Measurements from ENCODE around the gene AGPAT3. TPM values are rescaled to one million over a fixed set of nuclear protein-coding genes. Genes with fewer than 3 reads are reported as not detected.

AGPAT3 gene
- total RNA-seq, 1 donor from 2014 or later: 65.9 TPM

DNA sequence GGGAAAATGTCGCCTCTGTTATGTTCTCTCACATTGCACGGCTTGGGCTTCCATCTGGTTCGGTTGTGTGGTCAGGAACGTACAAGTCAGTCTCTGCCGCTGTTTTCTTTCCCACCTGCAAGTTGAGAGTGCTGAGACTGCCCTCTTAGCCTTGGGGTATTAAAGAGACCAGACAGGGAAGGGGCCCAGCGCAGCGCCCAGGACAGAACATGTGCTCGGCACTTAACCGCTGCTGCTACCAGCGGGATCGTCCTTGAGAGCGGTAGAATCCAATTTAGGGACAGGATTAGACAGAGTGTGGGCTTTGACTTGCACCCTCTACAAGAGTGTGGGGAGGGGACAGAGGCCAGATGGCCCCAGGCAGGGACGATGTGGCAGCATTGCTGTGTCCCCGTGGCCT is 17.7 kb upstream of the AGPAT3 start:
- TF ChIP-seq, protein P1, sequence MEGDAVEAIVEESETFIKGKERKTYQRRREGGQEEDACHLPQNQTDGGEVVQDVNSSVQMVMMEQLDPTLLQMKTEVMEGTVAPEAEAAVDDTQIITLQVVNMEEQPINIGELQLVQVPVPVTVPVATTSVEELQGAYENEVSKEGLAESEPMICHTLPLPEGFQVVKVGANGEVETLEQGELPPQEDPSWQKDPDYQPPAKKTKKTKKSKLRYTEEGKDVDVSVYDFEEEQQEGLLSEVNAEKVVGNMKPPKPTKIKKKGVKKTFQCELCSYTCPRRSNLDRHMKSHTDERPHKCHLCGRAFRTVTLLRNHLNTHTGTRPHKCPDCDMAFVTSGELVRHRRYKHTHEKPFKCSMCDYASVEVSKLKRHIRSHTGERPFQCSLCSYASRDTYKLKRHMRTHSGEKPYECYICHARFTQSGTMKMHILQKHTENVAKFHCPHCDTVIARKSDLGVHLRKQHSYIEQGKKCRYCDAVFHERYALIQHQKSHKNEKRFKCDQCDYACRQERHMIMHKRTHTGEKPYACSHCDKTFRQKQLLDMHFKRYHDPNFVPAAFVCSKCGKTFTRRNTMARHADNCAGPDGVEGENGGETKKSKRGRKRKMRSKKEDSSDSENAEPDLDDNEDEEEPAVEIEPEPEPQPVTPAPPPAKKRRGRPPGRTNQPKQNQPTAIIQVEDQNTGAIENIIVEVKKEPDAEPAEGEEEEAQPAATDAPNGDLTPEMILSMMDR (IDR thresholded peaks at IDR 0.05): no peak
- Histone ChIP-seq H3K36me3 (no peaks in the 10 kb centered on the region), H3K4me1 (no peaks in the 10 kb centered on the region), H3K27ac (no peak overlapping the region), H3K4me3 (no peak overlapping the region), H3K9me3 (no peaks in the 10 kb centered on the region), H3K27me3 (no peaks in the 10 kb centered on the region)
- DNase-seq (ENCODE audit: low spot score in 2 of 2): no peak
- intact Hi-C loops (cut with DNase I): no loop called here

GRCh38 chr21:43848771-43849170 is 16.3 kb upstream of the AGPAT3 start:
- Histone ChIP-seq H3K4me3 (no peak overlapping the region), H3K4me1 (no peaks in the 10 kb centered on the region), H3K27ac (no peak overlapping the region), H3K9me3 (no peaks in the 10 kb centered on the region), H3K36me3 (no peaks in the 10 kb centered on the region), H3K27me3 (no peaks in the 10 kb centered on the region)
- intact Hi-C loops (cut with DNase I): no loop called here
- no peak for DNase-seq (ENCODE audit: low spot score in 2 of 2)
- TF ChIP-seq, protein P1 (IDR thresholded peaks at IDR 0.05): no peak

DNA sequence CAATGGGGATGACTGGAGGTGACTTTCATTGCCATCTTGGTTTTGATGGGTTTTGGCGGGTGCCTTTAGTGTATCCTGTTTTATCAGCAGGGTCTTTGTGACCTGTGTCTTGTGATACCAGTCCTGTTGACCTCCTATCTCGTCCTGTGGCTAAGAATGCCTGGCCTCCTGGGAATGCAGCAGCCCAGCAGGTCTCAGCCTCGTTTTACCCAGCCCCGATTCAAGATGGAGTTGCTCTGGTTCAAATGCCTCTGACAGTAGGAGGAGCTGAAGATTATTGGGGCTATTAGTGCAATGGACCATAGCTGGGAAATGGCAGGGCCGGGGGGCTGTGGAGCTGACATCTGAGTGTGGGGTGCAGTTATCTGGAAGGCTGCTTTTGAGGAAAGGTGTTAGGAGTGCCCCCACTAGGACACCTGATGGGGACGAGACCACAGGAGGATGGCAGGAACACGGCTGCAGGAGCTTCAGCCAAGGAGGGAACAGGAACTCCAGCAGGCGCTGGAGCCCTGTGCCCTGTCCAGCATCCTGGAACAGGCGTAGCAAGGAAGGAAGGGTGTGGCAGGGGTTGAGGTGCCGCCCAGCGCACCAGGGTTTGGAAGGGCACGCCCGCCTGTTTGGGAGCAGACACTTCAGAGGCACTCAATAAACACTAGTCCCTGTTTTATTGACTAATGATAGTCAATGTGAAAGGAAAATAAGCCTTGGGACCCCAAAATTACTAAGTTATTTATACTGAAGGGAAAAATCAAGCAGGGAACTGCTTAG is 15.3 kb upstream of the AGPAT3 start:
- Histone ChIP-seq H3K4me3 (no peak overlapping the region), H3K36me3 (no peaks in the 10 kb centered on the region), H3K27me3 (no peaks in the 10 kb centered on the region), H3K4me1 (no peaks in the 10 kb centered on the region), H3K9me3 (no peaks in the 10 kb centered on the region), H3K27ac (no peak overlapping the region)
- TF ChIP-seq, protein P1 (IDR thresholded peaks at IDR 0.05): no peak
- no peak for DNase-seq (ENCODE audit: low spot score in 2 of 2)
- intact Hi-C loops (cut with DNase I): no loop called here

DNA sequence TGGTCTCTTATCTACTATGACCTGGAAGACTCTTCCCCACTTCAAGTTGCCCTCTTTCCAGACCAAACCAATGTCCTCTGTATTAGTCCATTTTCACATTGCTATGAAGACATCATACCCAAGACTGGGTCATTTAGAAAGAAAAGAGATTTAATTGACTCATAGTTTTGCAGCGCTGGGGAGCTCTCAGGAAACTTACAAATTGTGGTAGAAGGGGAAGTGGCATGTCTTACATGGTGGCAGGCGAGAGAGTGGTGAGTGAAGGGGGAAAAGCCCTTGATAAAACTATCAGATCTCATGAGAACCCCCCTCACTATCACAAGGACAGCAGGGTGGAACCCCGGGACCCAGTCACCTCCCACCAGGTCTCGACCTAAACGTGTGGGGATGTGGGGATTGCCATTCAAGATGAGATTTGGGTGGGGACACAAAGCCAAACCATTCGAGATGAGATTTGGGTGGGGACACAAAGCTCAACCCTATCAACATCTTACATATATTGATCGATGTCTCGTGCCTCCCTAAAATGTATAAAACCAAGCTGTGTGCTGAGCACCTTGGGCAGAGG is 14.2 kb upstream of the AGPAT3 start:
- Histone ChIP-seq H3K4me1 (no peaks in the 10 kb centered on the region), H3K4me3 (no peak overlapping the region), H3K27ac (no peak overlapping the region), H3K27me3 (no peaks in the 10 kb centered on the region), H3K9me3 (no peaks in the 10 kb centered on the region), H3K36me3 (no peaks in the 10 kb centered on the region)
- DNase-seq (ENCODE audit: low spot score in 2 of 2): no peak
- TF ChIP-seq, protein P1 (IDR thresholded peaks at IDR 0.05): no peak
- intact Hi-C loops (cut with DNase I): no loop called here

DNA sequence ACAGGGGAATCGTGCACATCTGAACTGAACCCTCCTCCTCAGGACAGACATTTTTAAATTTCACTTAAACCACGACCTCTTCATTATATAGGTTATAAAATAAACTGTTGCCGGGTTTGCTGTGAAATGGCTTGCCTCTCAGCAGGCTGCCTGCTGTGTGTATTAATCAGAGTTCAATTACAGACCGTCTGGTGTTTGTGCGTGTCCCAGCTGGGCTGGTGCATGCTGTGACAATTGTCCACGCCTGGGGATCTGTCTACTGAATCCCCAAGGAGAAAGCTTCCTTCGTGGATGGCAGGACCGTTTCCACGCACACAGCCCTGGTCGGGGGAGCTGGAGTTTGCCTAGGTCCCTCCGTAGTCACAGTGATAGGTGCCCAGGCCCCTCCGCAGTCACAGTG is 13.4 kb upstream of the AGPAT3 start:
- H3K36me3 ChIP-seq: no peaks in the 10 kb centered on the region
- TF ChIP-seq, protein P1 (IDR thresholded peaks at IDR 0.05): no peak
- H3K9me3 ChIP-seq: no peaks in the 10 kb centered on the region
- DNase-seq (ENCODE audit: low spot score in 2 of 2): no peak
- intact Hi-C loops (cut with DNase I): no loop called here
- H3K27ac ChIP-seq: no peak overlapping the region
- no peak overlapping the region for H3K4me3 ChIP-seq
- no peaks in the 10 kb centered on the region for H3K4me1 ChIP-seq
- H3K27me3 ChIP-seq: no peaks in the 10 kb centered on the region

Data from ascending aorta (tissue), 2 donors.